Suprapubic skin (tissue), 4 donors: ENCODE measurements around the gene CPD. TPM values are rescaled to one million over a fixed set of nuclear protein-coding genes. Genes with fewer than 3 reads are reported as not detected.

ENCODE experiments used
- DNase-seq, 2 donors: peaks; one replicate each; pipeline ENCODE4 v3.0.0-alpha.2; 2019; ENCODE audit warnings: low spot score in 2 of 2
- H3K27ac ChIP-seq: fragments of 200-600 bp; sonication (generic); one replicate; pipeline ENCODE4 v1.5.1; 2019
- H3K27me3 ChIP-seq: fragments of 200-600 bp; sonication (generic); one replicate; pipeline ENCODE4 v1.5.1; 2019
- H3K36me3 ChIP-seq: fragments of 200-600 bp; sonication (generic); one replicate; pipeline ENCODE4 v1.5.1; 2019
- H3K4me1 ChIP-seq: fragments of 200-600 bp; sonication (generic); one replicate; pipeline ENCODE4 v1.5.1; 2019
- H3K4me3 ChIP-seq: fragments of 200-600 bp; sonication (generic); one replicate; pipeline ENCODE4 v1.5.1; 2019; ENCODE audit warnings: mild to moderate bottlenecking
- H3K9me3 ChIP-seq: fragments of 200-600 bp; sonication (generic); one replicate; pipeline ENCODE4 v1.5.1; 2019
- CTCF ChIP-seq, 2 donors: fragments of 200-600 bp in 1 of 2; fragments of 450-650 bp in 1 of 2; sonication (generic) in 1 of 2; IDR thresholded peaks; one replicate each; pipeline ENCODE4 v1.5.1; 2016 to 2019; ENCODE audit warnings: antibody characterized with exemption in 2 of 2, mild to moderate bottlenecking in 1 of 2, moderate library complexity in 1 of 2
- EP300 ChIP-seq: sonication (generic); formaldehyde crosslinking; IDR thresholded peaks from one replicate; pipeline ENCODE4 v1.6.1; 2017; ENCODE audit warnings: antibody characterized with exemption
- POLR2A ChIP-seq, 2 donors: fragments of 450-650 bp; IDR thresholded peaks; one replicate each; pipeline ENCODE4 v1.6.1; 2017; ENCODE audit warnings: antibody characterized with exemption in 2 of 2, mild to moderate bottlenecking in 2 of 2, moderate library complexity in 2 of 2
- POLR2AphosphoS5 ChIP-seq, 3 donors: sonication (generic); formaldehyde crosslinking; IDR thresholded peaks; one replicate each; pipeline ENCODE4 v1.6.1; 2017; ENCODE audit warnings: antibody characterized with exemption in 3 of 3
- WGBS: methylation state at CpG from one replicate; pipeline ENCODE4 v1.1.5; 2018; 5-methylcytosine and 5-hydroxymethylcytosine counted together
- total RNA-seq, 4 donors: library from RNA; depleted of rRNA; stranded (reverse); fragments of >200 nt; gene quantifications; one replicate each; pipeline ENCODE4 v1.1.0, GENCODE V29; 2016

Gene CPD
- total RNA-seq = 10 to 100 TPM; 38.9 to 60.5 (median 49.4) TPM

GRCh38 chr17:30378825-30379302 lies at the start of gene CPD:
TSS of gene CPD (plus strand) at chr17:30378927. CDS start at chr17:30378981, 54 bp downstream.
- Histone ChIP-seq H3K4me1 (peaks cover 43% of the 10 kb centered on the region), H3K36me3 (no peaks in the 10 kb centered on the region), H3K4me3 (peak within 1 kb of the TSS; percentile 77), H3K9me3 (no peaks in the 10 kb centered on the region), H3K27me3 (no peaks in the 10 kb centered on the region), H3K27ac (peak within 1 kb of the TSS; percentile 78)
- peak; percentile 97 to 98 for DNase-seq
- 1% methylated on average over 26 of the region's 59 CpGs for WGBS
- TF ChIP-seq POLR2AphosphoS5 (IDR thresholded peaks at IDR 0.05) (no peak), POLR2A (IDR thresholded peaks at IDR 0.05) (peak; percentile 55 to 68)

GRCh38 chr17:30332057-30332542 lies 46.6 kb upstream of the CPD start:
- Histone ChIP-seq H3K36me3 (no peaks in the 10 kb centered on the region), H3K4me1 (peaks cover 4% of the 10 kb centered on the region), H3K27me3 (no peaks in the 10 kb centered on the region), H3K27ac (no peak overlapping the region), H3K9me3 (no peaks in the 10 kb centered on the region), H3K4me3 (no peak overlapping the region)
- no peak for DNase-seq
- 41% methylated on average over 4 of the region's 4 CpGs for WGBS
- no peak for TF ChIP-seq POLR2A (IDR thresholded peaks at IDR 0.05)
- no peak for TF ChIP-seq CTCF (IDR thresholded peaks at IDR 0.05)
- TF ChIP-seq POLR2AphosphoS5 (IDR thresholded peaks at IDR 0.05) = no peak
- TF ChIP-seq EP300 = no peak

GRCh38 chr17:30333503-30334360 lies 45.0 kb upstream of the CPD start, which contains the start of gene TMIGD1:
TSS of gene TMIGD1 (minus strand) at chr17:30334057. CDS start at chr17:30332133, 1,924 bp downstream.
- Histone ChIP-seq H3K27ac (peak within 1 kb of the TSS; percentile 42), H3K36me3 (no peaks in the 10 kb centered on the region), H3K4me3 (no peak within 1 kb of the TSS), H3K27me3 (no peaks in the 10 kb centered on the region), H3K9me3 (no peaks in the 10 kb centered on the region), H3K4me1 (peaks cover 4% of the 10 kb centered on the region)
- DNase-seq = no peak
- 54% methylated on average over 9 of the region's 9 CpGs for WGBS
- TF ChIP-seq POLR2A (IDR thresholded peaks at IDR 0.05) = no peak
- TF ChIP-seq CTCF (IDR thresholded peaks at IDR 0.05) = no peak
- no peak for TF ChIP-seq EP300
- TF ChIP-seq POLR2AphosphoS5 (IDR thresholded peaks at IDR 0.05) = no peak

GRCh38 chr17:30334421-30334820 lies 44.3 kb upstream of the CPD start:
- Histone ChIP-seq H3K4me1 (peaks cover 4% of the 10 kb centered on the region), H3K36me3 (no peaks in the 10 kb centered on the region), H3K9me3 (no peaks in the 10 kb centered on the region), H3K27me3 (no peaks in the 10 kb centered on the region), H3K4me3 (no peak overlapping the region), H3K27ac (no peak overlapping the region)
- no peak for TF ChIP-seq POLR2A (IDR thresholded peaks at IDR 0.05)
- no peak for TF ChIP-seq EP300
- TF ChIP-seq CTCF (IDR thresholded peaks at IDR 0.05) = no peak
- TF ChIP-seq POLR2AphosphoS5 (IDR thresholded peaks at IDR 0.05) = no peak
- 88% methylated on average over 4 of the region's 4 CpGs for WGBS
- DNase-seq = no peak

- no peaks in the 10 kb centered on the region for H3K27me3 ChIP-seq
- 54% methylated on average over 8 of the region's 8 CpGs for WGBS
- no peak overlapping the region for H3K4me3 ChIP-seq
- TF ChIP-seq POLR2AphosphoS5 (IDR thresholded peaks at IDR 0.05) = no peak
- peak; percentile 37 to 39 for TF ChIP-seq CTCF (IDR thresholded peaks at IDR 0.05)
- H3K9me3 ChIP-seq = no peaks in the 10 kb centered on the region
- peaks cover 11% of the 10 kb centered on the region for H3K4me1 ChIP-seq
- no peaks in the 10 kb centered on the region for H3K36me3 ChIP-seq
- no peak overlapping the region for H3K27ac ChIP-seq
- DNase-seq = no peak
Measured at GRCh38 chr17:30336369-30337171, 42.2 kb upstream of the CPD start.
